ENCODE results near the gene RYR2.
"Not testable (repeated sequence)": the region's sequence is repeated elsewhere in the genome, so short reads cannot be mapped to it uniquely, and the experiment has no call there.

RYR2 gene

DNA sequence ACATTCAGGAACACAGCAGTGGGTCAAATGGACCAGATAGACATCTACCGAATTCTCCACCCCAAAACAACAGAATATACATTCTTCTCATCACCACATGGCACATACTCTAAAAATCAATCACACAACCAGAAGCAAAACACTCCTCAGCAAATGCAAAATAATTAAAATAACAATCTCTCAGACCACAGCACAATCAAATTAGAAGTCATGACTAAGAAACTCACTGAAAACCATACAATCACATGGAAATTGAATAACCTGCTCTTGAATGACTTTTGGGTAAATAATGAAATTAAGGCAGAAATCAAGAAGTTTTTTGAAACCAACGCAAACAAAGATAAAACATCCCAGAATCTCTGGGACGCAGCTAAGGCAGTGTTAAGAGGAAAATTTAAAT is 799.5 kb downstream of the RYR2 start:
- no peaks in the 10 kb centered on the region for H3K27me3 ChIP-seq
- no peak overlapping the region for H3K4me2 ChIP-seq
- H3K9me3 ChIP-seq, result peaks cover 5% of the 10 kb centered on the region
- H3K36me3 ChIP-seq, result no peaks in the 10 kb centered on the region
- H3K4me3 ChIP-seq, result no peak overlapping the region
- H3K4me1 ChIP-seq, result 0 out of 2 replicates have a peak, but pooled peaks cover 5% of the 10 kb centered on the region
- no peak for TF ChIP-seq Cebpa-rat (IDR thresholded peaks at IDR 0.05)
- no peak overlapping the region for H3K27ac ChIP-seq
- no peak overlapping the region for H3K9ac ChIP-seq
- H4K20me1 ChIP-seq, result no peaks in the 10 kb centered on the region

DNA sequence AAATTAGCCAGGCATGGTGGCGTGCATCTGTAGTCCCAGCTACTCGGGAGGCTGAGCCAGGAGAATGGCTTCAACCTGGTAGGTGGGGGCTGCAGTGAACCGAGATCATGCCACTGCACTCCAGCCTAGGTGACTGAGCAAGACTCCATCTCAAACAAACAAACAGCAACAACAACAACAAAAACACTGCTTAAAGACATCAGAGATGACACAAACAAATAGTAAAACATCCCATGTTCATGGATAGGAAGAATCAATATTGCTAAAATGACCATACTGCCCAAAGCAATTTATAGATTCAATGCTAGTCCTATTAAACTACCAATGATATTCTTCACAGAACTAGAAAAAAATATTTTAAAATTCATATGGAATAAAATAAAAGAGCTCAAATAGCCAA is 801.5 kb downstream of the RYR2 start:
- not testable (repeated sequence) for H3K4me2 ChIP-seq, H3K9me3 ChIP-seq, H3K27ac ChIP-seq, H3K4me3 ChIP-seq, H4K20me1 ChIP-seq, H3K9ac ChIP-seq, H3K27me3 ChIP-seq, H3K4me1 ChIP-seq, H3K36me3 ChIP-seq

DNA sequence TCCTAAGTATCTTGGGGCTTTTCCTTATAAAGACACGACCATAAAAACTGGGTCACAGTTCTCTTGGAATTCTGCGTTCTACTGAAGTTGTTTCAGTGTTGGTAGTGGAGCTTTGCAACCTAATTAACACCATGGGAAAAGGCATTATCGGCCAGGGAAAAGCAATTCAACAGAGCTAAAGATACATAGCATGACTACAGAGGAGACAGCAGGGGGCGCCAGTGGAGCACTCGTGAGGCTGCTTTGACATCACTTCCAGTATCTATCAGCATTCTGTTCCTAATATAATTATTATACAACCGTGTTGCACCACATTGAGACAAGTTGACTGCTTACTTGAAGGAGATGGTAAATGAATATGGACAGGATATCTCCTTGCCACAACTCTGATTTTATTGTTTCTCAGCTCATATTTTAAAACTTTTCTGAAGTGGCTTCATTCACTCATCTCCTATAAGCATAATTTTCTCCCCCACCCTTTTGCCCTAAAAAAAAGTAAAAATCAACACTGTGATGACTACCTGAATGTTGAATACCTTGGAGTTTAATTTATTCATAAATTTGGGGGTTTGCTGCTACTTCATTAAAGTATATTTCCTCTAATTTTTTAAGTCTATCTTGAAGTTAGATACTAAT is 809.3 kb downstream of the RYR2 start:
- Histone ChIP-seq H3K36me3 (no peaks in the 10 kb centered on the region), H3K27me3 (no peaks in the 10 kb centered on the region), H3K9ac (no peak overlapping the region), H3K27ac (no peak overlapping the region), H3K4me1 (no peaks in the 10 kb centered on the region), H4K20me1 (no peaks in the 10 kb centered on the region), H3K4me2 (no peak overlapping the region), H3K9me3 (no peaks in the 10 kb centered on the region), H3K4me3 (no peak overlapping the region)
- no peak for TF ChIP-seq Cebpa-rat (IDR thresholded peaks at IDR 0.05)

DNA sequence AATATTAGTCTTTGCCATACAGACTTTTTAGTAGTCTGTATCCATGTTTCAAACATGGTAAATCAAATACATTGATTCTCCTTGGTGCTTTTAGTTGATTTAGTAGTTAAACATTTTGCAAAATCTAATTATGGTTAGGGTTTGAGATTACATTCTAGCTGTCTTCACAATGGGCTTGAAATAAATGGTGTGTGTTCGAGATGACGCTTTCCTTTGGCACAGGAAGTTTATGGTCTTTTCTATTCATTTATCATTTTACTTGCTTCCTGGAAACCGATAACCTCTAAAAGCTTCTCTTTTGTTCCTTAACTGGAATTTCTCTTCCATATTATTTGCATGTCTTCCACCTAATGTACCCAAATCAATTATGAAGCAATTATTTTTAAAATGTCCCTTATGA is 810.4 kb downstream of the RYR2 start:
- Histone ChIP-seq H3K4me2 (no peak overlapping the region), H3K9ac (no peak overlapping the region), H3K36me3 (no peaks in the 10 kb centered on the region), H3K4me1 (no peaks in the 10 kb centered on the region), H4K20me1 (no peaks in the 10 kb centered on the region), H3K4me3 (no peak overlapping the region), H3K27me3 (no peaks in the 10 kb centered on the region), H3K9me3 (no peaks in the 10 kb centered on the region), H3K27ac (no peak overlapping the region)
- no peak for TF ChIP-seq Cebpa-rat (IDR thresholded peaks at IDR 0.05)

DNA sequence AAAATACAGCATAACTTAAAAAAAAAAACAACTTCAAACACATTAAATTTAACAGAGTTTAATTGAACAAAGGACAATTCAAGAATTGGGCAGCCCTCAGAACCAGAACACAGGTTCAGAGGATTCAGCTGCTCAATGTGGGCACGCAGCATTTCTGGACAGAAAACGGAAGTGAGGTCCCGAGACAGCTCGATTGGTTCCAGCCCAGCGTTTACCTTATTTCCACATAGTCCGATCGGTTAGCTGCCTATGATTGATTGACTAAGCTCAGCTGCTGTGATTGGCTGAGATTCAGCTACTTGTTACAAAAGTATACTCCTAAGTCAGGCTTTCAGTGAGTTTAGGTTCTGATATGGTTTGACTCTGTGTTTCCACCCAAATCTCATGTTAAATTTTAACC is 815.5 kb downstream of the RYR2 start:
- H3K4me3 ChIP-seq, result no peak overlapping the region
- no peaks in the 10 kb centered on the region for H3K27me3 ChIP-seq
- H3K9me3 ChIP-seq, result no peaks in the 10 kb centered on the region
- H3K4me1 ChIP-seq, result no peaks in the 10 kb centered on the region
- H3K27ac ChIP-seq, result no peak overlapping the region
- H4K20me1 ChIP-seq, result no peaks in the 10 kb centered on the region
- no peak overlapping the region for H3K4me2 ChIP-seq
- no peak for TF ChIP-seq Cebpa-rat (IDR thresholded peaks at IDR 0.05)
- H3K36me3 ChIP-seq, result no peaks in the 10 kb centered on the region
- no peak overlapping the region for H3K9ac ChIP-seq

DNA sequence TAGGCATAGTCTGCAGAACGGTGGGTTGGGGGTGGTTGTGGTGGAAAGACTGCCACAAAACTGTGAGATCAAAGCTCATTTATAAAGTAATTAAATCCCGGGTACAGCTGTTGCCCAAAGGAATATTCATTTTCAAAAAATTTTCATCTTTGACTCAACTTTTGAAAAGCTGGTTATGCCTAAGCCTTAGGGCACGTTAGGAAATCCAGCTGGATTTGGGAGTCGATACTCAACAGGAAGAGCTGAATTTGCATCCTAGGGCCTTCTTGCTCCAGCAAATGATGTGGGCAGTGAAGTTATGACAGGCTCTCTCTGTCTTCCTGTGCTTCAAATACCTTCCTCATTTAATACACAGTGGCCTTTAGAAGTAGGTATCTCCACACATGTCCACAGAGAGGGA is 817.0 kb downstream of the RYR2 start:
- H3K4me3 ChIP-seq, result no peak overlapping the region
- H3K36me3 ChIP-seq, result no peaks in the 10 kb centered on the region
- H3K4me1 ChIP-seq, result no peaks in the 10 kb centered on the region
- H3K27me3 ChIP-seq, result no peaks in the 10 kb centered on the region
- H3K4me2 ChIP-seq, result no peak overlapping the region
- no peak overlapping the region for H3K27ac ChIP-seq
- H3K9me3 ChIP-seq, result no peaks in the 10 kb centered on the region
- no peaks in the 10 kb centered on the region for H4K20me1 ChIP-seq
- H3K9ac ChIP-seq, result no peak overlapping the region
- no peak for TF ChIP-seq Cebpa-rat (IDR thresholded peaks at IDR 0.05)

- no peak overlapping the region for H3K4me2 ChIP-seq
Measured at GRCh38 chr1:237861944-237862343, 820.0 kb downstream of the RYR2 start.

DNA sequence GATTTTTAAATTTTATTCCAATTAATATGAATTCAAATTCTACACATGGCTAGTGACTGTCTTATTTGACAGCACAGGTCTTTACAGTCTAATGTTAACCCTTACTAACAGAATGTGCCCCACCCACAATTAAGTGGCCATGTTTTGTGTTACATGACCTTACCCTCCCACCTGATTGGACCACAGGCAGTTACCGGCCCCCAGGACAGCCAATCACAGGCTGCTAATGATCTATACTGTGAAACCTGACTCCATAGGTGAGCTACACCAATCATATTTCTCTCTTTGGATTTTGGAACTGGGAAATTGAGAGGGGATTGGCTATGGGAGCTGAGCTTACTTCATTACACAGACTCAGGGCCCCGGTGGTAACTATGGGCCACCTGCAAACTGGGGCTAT is 821.2 kb downstream of the RYR2 start:
- Histone ChIP-seq H3K36me3 (no peaks in the 10 kb centered on the region), H3K9me3 (no peaks in the 10 kb centered on the region), H3K4me1 (peaks cover 10% of the 10 kb centered on the region), H3K27ac (no peak overlapping the region), H3K4me3 (no peak overlapping the region), H3K4me2 (no peak overlapping the region), H3K27me3 (no peaks in the 10 kb centered on the region), H3K9ac (no peak overlapping the region), H4K20me1 (no peaks in the 10 kb centered on the region)
- no peak for TF ChIP-seq Cebpa-rat (IDR thresholded peaks at IDR 0.05)

More at GRCh38 chr1:237861944-237862343, 820.0 kb downstream of the RYR2 start:
- no peaks in the 10 kb centered on the region for H3K36me3 ChIP-seq
- H3K9me3 ChIP-seq, result no peaks in the 10 kb centered on the region
- no peak overlapping the region for H3K4me3 ChIP-seq
- H3K27ac ChIP-seq, result no peak overlapping the region
- peaks cover 10% of the 10 kb centered on the region for H3K4me1 ChIP-seq
- no peaks in the 10 kb centered on the region for H4K20me1 ChIP-seq
- H3K27me3 ChIP-seq, result no peaks in the 10 kb centered on the region
- no peak overlapping the region for H3K9ac ChIP-seq
- no peak for TF ChIP-seq Cebpa-rat (IDR thresholded peaks at IDR 0.05)

- Histone ChIP-seq H3K27ac (no peak overlapping the region), H3K9ac (no peak overlapping the region), H4K20me1 (no peaks in the 10 kb centered on the region), H3K4me1 (peaks cover 10% of the 10 kb centered on the region), H3K9me3 (no peaks in the 10 kb centered on the region), H3K36me3 (no peaks in the 10 kb centered on the region), H3K4me3 (no peak overlapping the region), H3K27me3 (no peaks in the 10 kb centered on the region), H3K4me2 (peak overlapping the region; percentile 47)
- no peak for TF ChIP-seq Cebpa-rat (IDR thresholded peaks at IDR 0.05)
Measured at GRCh38 chr1:237864338-237865244, 822.6 kb downstream of the RYR2 start.

DNA sequence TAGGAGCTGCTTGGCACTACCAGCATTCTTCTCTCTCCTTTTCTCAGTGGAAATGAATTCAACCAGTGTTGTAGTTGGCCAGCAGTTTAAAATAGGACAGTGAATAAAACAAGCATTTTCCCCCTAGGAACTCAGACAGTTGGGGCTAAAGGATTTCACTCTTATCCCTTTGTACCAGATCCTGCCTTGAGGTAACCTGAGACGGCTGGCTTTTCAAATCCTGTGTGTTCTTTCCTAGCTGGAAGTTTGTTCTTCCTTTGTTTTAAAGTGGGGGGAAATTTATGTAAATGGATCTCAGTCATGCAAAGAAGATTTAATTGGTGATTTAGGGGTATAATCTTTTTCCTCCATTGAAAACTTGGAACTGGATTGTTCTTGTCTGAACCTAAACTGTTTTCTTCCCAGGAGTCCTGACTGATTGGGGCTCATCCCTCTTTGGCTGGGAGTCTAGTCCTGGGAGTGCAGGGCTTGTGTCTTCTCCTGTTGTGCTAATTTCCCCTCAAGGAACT is 825.5 kb downstream of the RYR2 start:
- no peaks in the 10 kb centered on the region for H3K27me3 ChIP-seq
- peaks cover 10% of the 10 kb centered on the region for H3K4me1 ChIP-seq
- H3K4me2 ChIP-seq, result no peak overlapping the region
- no peaks in the 10 kb centered on the region for H4K20me1 ChIP-seq
- H3K27ac ChIP-seq, result no peak overlapping the region
- no peaks in the 10 kb centered on the region for H3K9me3 ChIP-seq
- no peak for TF ChIP-seq Cebpa-rat (IDR thresholded peaks at IDR 0.05)
- no peak overlapping the region for H3K4me3 ChIP-seq
- H3K9ac ChIP-seq, result no peak overlapping the region
- no peaks in the 10 kb centered on the region for H3K36me3 ChIP-seq

All from BLaER1 (cell line).